Left ventricle myocardium superior (tissue), 1 donor: ENCODE data around the gene AMIGO2. TPM values are rescaled to one million over a fixed set of nuclear protein-coding genes. Genes with fewer than 3 reads are reported as not detected.
"Not testable (repeated sequence)": the region's sequence is repeated elsewhere in the genome, so short reads cannot be mapped to it uniquely, and the experiment has no call there.

Source experiments
- ATAC-seq: fragments of 200-7000 bp; cut with Tn5 transposase; one replicate; pipeline ENCODE4 v1.9.1; 2020; ENCODE audit warnings: mild to moderate bottlenecking, moderate library complexity
- DNase-seq: peaks from one replicate; pipeline ENCODE4 v3.0.0-alpha.2; 2020
- intact Hi-C: fragments of 100-400 bp; cut with micrococcal nuclease; formaldehyde crosslinking; loops from one replicate; pipeline ENCODE4 v1.11.0; 2022
- total RNA-seq: library from RNA; stranded (reverse); fragmentation: NEBNext Ultra II Directional; extraction: Animal tissue kit (Norgen Biotek cat#: 25700); gene quantifications from one replicate; pipeline ENCODE4 v1.2.1, GENCODE V29; 2021
- donor health status: DM: no; HTN: yes; CAD: no; lungs with severe emphysema.

The AMIGO2 gene
- total RNA-seq, 1 donor from 2014 or later, result 2.1 TPM

DNA sequence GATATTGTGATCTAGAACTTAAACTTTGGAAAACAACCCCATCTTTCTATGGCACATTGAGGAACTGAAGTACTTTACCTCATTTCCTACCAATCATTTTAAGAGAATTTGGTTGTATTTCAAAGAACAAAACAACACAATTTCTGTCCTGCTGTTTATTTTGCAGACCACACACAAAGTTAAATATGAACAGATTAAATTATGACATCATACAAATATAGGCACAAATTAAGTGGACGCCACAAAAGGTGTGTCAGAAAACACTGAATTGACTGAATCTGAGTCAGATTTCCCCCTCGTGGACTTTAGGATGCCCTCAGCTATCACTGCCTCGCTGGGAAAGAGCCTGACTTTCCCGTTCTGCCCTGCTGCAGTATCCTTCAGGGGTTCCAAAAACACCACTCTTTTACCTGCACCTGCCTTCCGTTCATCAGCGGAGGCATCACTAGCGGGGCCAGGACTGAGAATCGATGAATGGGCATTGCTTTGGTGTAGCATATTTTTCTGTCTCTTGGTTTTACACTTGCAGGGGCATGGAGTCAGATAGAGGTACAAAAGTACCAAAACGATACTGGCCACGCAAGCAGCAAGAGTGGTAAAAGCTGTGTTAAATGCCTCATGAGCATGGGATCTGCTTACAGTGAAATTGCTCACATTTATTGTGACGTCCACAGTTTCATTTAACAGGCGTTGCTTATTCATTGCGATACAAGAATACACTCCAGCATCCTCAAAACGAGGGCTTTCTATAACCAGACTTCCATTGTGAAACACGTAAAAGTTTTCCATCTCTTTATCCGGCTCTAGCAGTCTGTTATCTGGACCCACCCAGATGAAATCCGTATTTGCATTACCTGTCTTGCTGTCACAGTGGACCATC lies 2.3 kb downstream of the AMIGO2 start:
- DNase-seq (no peak), ATAC-seq (no peak)
- intact Hi-C loops, result no loop called here

DNA sequence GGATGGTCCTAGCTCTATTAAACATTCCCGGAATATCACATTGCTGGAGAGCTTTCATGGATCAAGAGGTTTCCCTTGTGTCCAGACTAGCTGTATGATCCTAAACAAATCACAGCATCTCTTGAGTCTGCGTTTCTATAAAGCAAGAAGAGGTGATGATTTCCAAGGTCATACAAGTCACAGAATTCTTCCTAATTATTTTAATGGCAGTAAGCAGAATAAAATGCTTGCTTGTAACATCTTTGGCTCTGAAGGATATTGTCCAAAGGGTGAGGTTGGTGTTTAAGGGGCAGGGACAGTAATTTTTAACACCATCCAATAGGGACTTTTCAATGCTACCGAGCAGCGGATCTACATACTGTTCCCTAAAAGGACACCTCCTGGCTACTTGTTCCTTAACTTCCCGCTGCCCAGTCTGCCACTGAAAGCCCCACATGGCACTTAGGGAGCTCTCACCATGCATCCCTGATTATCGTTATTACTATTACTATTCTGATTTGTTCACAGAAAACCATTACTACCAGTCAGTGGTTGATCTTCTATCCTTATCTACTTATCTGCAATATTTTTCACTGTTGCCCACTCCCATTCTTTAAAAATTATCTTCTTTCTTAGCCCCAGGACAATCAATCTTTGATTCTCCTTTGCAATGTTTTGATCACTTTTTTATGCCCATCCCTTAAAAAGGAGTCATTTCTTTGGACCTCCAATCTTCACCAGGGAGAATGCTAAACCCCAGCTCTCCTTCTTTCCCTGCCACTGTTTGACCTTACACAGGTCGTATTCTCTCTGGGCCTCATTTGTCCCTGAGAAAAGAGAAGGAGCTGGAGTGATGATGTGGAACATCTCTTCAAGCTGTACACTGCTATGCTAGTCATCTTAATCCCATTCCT lies 4.3 kb downstream of the AMIGO2 start:
- intact Hi-C loops, result no loop called here
- DNase-seq (no peak), ATAC-seq (no peak)

DNA sequence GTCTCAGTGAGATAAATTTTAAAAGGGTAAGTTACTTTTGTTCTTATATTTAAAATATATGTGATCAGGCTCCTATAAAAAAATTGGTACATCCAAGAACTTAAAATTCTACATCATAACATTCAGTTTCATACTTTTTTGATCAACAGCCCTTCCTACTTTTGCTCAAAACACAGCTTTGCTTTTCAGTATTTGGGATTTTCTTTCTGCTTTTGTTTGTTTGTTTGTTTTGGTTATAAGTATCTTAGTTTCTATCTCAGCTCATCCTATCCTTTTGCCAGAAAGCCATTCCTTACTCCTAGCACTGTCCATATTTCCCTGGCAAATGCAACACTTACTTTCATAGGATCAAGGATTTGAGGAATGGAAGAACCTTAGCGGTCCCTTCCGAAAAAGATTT lies 5.0 kb downstream of the AMIGO2 start:
- DNase-seq, result no peak
- intact Hi-C loops, result no loop called here
- no peak for ATAC-seq

DNA sequence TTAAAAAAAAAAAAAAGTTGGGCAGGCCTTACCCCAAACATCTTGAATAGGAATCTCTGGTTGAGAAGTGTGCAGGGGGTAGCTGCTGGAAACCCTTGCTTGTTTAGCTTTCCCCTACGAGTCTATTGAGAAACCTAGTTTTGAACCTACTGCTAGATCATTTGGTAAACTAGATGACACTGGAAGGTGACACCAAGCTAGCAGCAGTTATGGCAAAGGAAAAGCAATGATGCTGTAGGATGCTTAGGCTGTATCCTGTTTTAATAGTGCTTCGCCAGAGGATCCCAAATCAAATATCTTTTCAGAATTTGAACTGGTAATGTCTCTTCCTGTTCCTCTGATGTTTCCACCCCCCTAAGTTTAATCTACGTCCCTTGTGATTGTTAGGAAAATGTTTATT lies 5.8 kb downstream of the AMIGO2 start:
- intact Hi-C loops, result no loop called here
- no peak for DNase-seq
- ATAC-seq, result no peak

DNA sequence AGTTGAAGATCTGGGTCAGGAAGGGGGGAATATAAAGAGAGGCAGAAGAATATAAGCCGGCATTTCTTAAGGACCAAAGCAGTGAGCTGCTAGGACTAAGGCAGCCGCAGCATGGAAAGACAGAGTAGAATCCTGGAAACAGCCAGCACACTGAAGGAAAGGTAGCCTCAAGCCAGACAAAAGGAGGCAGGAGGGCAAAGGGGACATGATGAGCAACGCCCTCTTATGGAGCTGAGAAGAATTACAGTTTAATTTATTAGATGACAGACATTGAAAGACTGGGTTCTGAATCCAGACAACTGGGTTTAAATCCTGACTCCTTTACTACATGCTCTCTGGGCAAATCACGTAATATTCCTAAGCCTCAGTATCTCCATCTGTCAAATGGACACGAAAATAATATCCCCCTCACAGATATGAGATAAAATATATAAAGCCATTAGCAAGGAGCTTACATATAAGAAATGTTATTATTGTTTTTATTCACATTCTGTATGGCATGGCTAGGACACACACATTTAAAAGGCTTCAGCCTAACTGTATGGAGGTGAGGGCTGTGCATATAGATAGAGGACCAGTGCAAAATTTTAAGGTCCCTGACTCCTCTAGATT lies 8.4 kb downstream of the AMIGO2 start:
- intact Hi-C loops, result no loop called here
- ATAC-seq, result no peak
- DNase-seq, result no peak

DNA sequence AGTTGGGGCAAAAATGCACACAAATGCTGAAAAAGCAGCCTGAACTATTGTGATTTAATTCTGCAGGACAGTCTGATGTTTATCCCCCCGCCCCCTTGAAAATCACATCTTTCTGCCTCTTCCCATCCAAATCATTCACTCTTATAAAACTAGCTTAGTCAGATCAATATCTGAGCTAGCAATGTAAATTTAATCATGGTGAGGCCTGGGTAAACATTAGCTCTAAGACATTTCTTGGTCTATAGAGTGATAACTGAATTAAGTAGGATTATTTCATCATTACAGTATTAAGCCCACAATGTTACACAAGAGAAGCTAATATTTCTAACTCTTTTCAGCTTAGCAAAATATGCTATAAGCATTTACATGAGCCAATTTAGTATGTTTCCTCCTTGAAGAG lies 9.4 kb downstream of the AMIGO2 start:
- intact Hi-C loops, result no loop called here
- ATAC-seq (no peak), DNase-seq (no peak)

DNA sequence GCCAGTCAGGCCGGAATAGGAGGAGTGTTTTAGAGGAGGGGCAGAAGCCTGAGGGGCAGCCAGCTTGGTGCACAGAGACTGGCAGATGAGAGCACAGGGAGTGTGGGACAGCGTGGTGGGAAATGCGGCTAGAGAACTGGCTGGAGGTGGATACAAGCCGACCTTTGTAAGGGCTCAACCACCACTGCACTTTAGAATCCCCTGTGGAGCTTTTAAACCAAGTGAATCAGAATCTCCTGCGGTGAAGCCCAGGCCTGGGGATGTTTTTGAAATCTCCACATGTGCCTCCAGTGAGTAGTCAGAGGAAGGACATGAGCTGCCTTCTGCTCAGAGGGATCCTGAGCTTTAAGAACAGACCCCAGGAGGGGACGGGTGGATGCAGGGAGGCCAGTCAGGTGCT lies 11.2 kb downstream of the AMIGO2 start:
- intact Hi-C loops, result no loop called here
- DNase-seq, result no peak
- ATAC-seq, result no peak

DNA sequence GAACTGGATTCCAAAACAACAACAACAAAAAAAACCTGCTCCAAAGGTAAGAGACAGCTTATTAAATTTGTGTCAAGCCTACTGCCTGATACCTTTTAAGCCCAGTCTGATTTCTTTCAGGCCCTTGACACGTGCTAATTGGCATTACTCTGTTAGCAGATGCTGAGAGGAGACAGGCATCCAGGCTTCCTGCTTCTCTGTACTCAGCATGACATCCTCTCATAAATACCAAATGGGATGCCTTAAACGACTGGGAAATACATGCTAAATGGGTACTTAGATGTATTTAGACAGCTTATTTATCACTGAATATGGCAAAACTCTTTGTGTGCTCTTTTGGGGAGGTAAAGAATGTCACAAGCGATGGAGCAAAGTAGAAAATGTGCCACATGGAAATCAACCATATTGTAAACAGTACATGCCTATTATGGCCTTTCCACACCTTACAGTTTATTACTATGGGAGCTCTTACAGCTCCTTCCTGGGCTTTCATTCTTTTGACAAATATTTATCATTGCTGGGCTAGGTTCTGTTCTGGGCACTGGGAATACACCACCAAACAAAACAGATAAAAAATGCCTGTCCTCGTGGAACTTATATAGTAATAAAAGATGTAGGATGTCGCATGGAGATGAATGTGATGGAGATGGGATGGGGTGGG lies 11.9 kb downstream of the AMIGO2 start:
- no peak for ATAC-seq
- intact Hi-C loops, result no loop called here
- no peak for DNase-seq

DNA sequence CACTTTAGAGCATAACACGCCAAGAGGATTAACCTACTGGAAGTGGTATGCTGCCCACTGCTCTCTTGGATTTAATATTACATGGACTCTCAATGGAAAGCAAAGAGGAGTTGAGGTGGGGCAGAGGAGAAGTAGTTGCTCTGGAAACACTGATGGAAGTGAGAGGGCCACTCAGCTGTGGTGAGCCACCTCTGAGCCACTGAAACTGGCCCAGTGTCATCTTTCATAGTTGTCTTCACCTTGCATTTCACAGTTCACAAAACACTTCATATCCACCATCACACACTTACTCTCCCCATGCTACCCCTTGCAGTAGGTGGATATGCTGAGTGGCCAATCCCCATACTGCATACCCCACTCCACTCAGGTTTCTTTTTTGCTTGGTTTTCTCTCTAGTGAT lies 12.6 kb downstream of the AMIGO2 start:
- no peak for ATAC-seq
- intact Hi-C loops, result no loop called here
- DNase-seq, result no peak

DNA sequence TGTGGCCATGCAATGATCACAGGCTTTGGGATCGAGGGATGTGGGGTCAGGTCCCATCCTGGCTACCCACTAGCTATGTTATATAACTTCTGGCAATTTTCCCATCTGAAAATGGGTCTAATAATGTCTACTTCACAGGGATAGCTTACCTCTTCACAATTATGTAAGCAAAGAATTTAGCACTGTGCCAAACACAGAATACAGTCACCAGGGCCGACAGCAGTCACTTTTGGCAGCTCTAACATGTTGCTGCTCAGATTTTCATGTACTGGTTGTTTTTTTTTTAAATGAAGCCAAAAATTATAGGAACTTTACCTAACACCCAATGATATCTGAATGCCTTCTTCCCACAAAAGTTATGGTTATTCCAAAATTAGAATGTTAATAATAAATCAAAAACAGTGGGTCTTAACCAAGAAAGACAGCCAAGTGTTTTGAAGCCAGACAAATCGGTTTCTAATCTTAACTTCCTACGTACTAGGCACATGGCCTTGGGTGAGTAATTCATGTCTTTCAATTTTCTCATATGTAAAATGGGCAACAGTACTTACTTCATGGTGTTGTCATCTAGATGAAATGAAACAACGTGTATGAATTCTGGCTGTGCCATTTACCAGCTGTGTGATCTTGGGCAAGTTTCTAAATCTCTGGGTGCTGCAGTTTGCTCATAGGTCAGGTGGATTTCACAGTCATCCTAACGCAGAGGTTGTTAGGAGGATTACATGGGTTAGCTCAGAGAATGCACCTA lies 13.3 kb downstream of the AMIGO2 start:
- ATAC-seq, result peak; percentile 18
- DNase-seq, result no peak
- intact Hi-C loops, result no loop called here

DNA sequence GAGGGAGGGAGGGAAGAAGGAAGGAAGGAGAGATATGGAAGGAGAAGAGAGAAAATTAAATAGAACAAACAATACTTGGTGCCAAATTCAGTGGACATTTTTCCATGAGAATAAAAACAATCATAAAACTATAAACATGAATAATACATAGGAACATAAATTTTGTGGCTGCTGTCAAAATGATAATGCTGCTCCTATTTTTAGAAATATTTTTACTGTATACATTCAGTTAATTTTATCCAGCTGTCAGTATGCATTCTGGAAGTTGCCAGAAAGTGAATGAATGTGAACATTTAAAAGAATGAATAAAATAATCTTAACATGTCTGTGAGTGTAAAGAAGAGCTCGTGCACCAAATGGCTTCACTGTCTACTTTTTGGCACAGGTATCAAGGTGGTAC lies 14.2 kb downstream of the AMIGO2 start:
- DNase-seq (no peak), ATAC-seq (no peak)
- intact Hi-C loops, result no loop called here

DNA sequence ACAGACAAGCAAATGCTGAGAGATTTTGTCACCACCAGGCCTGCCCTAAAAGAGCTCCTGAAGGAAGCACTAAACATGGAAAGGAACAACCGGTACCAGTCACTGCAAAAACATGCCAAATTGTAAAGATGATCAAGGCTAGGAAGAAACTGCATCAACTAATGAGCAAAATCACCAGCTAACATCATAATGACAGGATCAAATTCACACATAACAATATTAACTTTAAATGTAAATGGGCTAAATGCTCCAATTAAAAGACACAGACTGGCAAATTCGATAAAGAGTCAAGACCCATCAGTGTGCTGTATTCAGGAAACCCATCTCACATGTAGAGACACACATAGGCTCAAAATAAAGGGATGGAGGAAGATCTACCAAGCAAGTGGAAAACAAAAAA lies 21.1 kb downstream of the AMIGO2 start:
- ATAC-seq, intact Hi-C loops: not testable (repeated sequence)

DNA sequence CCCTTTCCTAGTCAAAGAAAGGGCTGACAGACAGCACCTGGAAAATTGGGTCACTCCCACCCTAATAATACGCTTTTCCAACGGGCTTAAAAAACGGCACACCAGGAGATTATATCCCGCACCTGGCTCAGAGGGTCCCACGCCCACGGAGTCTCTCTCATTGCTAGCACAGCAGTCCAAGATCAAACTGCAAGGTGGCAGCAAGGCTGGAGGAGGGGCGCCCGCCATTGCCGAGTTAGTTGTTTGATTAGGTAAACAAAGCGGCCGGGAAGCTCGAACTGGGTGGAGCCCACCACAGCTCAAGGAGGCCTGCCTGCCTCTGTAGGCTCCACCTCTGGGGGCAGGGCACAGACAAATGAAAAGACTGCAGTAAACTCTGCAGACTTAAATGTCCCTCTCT lies 22.8 kb downstream of the AMIGO2 start:
- DNase-seq, ATAC-seq, intact Hi-C loops: not testable (repeated sequence)

More for the DNA sequence above, 21.1 kb downstream of the AMIGO2 start:
- DNase-seq, result not testable (repeated sequence)

DNA sequence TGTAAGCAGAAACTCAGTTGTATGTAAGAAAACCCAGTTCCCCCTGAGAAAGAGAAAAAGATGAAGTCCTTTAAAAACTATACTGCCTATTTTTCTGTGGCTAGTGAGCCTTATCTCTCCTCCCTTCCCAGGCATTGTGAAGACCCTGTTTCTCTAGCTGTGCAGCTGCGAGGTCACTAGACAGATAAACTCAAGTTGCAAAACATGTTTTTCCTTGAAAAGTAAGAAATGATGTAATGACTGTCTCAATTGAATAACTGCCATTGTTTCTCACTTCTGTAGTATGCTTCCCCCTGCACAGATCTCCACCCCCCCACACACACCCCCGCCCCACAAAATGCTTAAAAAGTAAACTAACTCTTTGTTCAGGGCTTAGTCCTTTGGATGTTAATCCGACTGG lies 23.9 kb downstream of the AMIGO2 start:
- intact Hi-C loops, ATAC-seq, DNase-seq: not testable (repeated sequence)

DNA sequence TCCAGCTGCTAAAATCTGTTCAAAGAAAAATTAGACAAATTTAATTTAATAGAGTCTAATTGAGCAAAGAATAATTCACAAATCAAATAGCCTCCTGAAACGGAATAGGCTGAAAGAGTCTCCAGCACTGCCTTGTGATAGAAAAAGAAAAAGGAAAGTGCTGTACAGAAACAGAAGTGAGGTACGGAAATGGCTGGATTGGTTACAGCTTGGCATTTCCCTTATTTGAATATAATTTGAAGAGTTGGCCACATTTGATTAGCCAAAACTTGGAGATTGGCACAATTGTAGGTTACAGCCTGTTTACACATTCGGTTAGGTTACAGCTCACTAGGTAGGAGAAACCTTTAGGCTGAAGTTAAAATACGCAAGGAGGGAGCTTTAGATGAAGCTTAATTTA lies 25.1 kb downstream of the AMIGO2 start:
- intact Hi-C loops, result no loop called here
- DNase-seq, result no peak
- ATAC-seq, result no peak

DNA sequence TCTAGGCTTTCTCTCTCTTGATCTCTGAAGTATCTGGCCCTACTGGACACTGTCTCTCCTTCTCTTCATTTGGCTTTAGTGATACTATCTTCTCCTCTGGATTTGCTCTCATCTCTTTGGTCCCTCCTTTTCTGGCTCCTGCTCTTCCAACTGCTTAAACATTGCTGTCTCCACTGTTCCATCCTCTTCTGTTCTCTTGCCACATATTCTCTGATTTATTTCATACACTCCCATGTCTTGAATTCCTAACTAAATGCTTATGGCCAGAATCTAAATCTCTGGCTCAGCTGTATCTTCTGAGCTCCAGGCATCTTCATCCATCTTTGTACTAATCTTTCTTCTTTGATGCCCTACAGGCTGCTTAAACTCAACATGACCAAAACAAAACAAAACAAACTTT lies 25.8 kb downstream of the AMIGO2 start:
- intact Hi-C loops, result no loop called here
- DNase-seq (no peak), ATAC-seq (no peak)

DNA sequence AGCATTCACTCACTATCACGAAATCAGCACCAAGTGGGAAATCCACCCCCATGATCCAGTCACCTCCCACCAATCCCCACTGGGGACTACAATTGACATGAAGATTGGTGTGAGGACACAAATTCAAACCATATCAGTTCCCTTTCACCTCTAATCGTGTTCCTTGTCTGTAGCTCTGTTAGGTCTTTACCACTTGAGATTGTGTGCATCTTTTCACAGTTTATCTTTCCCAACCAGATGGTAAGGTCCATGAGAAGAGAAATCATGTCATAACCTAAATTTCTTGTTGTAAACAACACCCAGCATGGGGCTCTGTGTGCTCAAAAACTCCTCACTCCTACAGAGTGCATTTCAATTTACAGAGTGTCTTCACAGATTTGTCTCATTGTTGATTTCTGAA lies 27.5 kb downstream of the AMIGO2 start:
- no peak for ATAC-seq
- intact Hi-C loops, result no loop called here

DNA sequence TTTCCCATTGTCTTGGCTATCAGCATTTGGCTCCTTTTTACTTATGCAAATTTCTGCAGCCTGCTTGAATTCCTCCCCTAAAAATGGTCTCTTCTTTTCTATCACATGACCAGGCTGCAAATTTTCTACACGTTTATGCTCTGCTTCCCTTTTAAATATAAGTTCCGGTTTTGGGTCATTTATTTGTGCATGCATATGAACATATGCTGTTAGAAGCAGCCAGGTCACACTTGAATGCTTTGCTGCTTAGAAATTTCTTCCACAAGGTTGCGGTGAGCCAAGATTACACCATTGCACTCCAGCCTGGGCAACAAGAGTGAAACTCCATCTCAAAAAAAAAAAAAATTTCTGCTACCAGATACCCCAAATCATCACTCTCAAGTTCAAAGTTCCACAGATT lies 28.5 kb downstream of the AMIGO2 start:
- intact Hi-C loops, ATAC-seq, DNase-seq: not testable (repeated sequence)

More for the DNA sequence above, 27.5 kb downstream of the AMIGO2 start:
- DNase-seq, result no peak

DNA sequence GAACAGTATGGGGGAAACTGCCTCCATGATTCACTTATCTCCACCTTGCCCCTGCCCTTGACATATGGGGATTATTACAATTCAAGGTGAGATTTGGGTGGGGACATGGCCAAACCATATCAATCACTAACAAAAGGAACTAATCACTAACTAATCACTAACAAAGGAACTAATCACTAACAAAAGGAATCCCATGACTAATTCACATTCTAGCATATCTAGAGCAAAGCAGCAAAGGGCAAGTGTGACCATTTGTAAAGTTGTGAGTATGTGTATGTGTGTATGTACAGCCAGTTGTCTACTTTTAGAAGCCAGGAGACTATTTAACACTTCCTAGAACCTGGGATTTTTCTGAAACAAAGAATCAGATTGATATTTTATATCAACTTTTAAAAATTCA lies 31.2 kb downstream of the AMIGO2 start:
- DNase-seq (no peak), ATAC-seq (no peak)
- intact Hi-C loops, result no loop called here
